HL-60 (cell line): ENCODE measurements around the gene FBH1.

Experiments
- DNase-seq, 2 experiments: peaks; one replicate each; pipeline ENCODE4 v3.0.0-alpha.2; 2010 to 2020; ENCODE audit warnings: low read depth in 1 of 2, low spot score in 1 of 2
- H3K27ac ChIP-seq: fragments of 250-450 bp; sonication (Bioruptor Pico); replicated peaks from 2 replicates; pipeline ENCODE4 v1.5.1; 2020; ENCODE audit warnings: mild to moderate bottlenecking, moderate library complexity
- H3K27me3 ChIP-seq: fragments of 250-450 bp; sonication (Bioruptor Pico); 2 replicates; pipeline ENCODE4 v1.5.1; 2021; ENCODE audit warnings: mild to moderate bottlenecking, moderate library complexity; ENCODE audit not compliant: insufficient read depth, poor library complexity, severe bottlenecking
- H3K4me3 ChIP-seq: replicated peaks from 2 replicates; pipeline ENCODE4 v1.5.1; 2011; ENCODE audit warnings: mild to moderate bottlenecking, control low read depth, low read length; ENCODE audit not compliant: insufficient read depth
- GABPA ChIP-seq: IDR thresholded peaks from 2 replicates; pipeline ENCODE4 v1.6.1; 2012; ENCODE audit warnings: low read depth
- POLR2AphosphoS5 ChIP-seq: IDR thresholded peaks from 2 replicates; pipeline ENCODE4 v1.6.1; 2012; ENCODE audit warnings: low read depth
- REST ChIP-seq: IDR thresholded peaks from 2 replicates; pipeline ENCODE4 v1.6.1; 2012; ENCODE audit warnings: low read depth; ENCODE audit not compliant: insufficient replicate concordance
- SPI1 ChIP-seq: IDR thresholded peaks from 2 replicates; pipeline ENCODE4 v1.6.1; 2012; ENCODE audit warnings: low read depth, mild to moderate bottlenecking, borderline replicate concordance
- TF ChIP-seq, protein P1 (sequence below): IDR thresholded peaks from one replicate; pipeline ENCODE4 v1.5.1; 2011; ENCODE audit warnings: low read length, control low read depth, inconsistent platforms; ENCODE audit not compliant: insufficient read depth

Gene FBH1

DNA sequence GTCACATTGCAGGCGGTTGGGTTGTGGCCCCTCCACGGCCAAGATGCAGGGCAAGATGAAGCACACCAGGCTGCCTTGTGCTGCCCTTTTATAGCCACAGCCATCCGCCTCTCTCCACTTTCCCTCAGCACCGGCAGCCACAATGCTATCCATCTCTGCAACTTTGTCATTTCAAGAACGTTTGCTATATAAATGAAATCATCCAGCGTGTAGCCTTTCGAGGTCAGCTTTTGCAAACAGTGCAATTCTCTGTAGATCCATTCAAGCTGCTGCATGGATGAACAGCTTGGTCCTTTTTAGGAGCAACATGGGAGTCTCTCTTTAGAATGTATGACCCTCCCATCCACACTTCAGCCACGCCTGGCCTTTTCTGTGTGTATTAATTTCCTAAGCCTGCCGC, 93.7 kb downstream of the FBH1 start:
- Histone ChIP-seq H3K27me3 (no peaks in the 10 kb centered on the region), H3K27ac (no peak overlapping the region), H3K4me3 (no peak overlapping the region)
- TF ChIP-seq SPI1 = no peak
- TF ChIP-seq GABPA = no peak
- TF ChIP-seq REST = no peak
- no peak for TF ChIP-seq POLR2AphosphoS5
- TF ChIP-seq, protein P1, sequence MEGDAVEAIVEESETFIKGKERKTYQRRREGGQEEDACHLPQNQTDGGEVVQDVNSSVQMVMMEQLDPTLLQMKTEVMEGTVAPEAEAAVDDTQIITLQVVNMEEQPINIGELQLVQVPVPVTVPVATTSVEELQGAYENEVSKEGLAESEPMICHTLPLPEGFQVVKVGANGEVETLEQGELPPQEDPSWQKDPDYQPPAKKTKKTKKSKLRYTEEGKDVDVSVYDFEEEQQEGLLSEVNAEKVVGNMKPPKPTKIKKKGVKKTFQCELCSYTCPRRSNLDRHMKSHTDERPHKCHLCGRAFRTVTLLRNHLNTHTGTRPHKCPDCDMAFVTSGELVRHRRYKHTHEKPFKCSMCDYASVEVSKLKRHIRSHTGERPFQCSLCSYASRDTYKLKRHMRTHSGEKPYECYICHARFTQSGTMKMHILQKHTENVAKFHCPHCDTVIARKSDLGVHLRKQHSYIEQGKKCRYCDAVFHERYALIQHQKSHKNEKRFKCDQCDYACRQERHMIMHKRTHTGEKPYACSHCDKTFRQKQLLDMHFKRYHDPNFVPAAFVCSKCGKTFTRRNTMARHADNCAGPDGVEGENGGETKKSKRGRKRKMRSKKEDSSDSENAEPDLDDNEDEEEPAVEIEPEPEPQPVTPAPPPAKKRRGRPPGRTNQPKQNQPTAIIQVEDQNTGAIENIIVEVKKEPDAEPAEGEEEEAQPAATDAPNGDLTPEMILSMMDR = no peak
- DNase-seq = no peak

- no peak overlapping the region for H3K4me3 ChIP-seq
- no peak for DNase-seq
- no peak overlapping the region for H3K27ac ChIP-seq
- TF ChIP-seq, protein P1 = no peak
- no peak for TF ChIP-seq GABPA
- no peak for TF ChIP-seq SPI1
- no peak for TF ChIP-seq REST
- TF ChIP-seq POLR2AphosphoS5 = no peak
- no peaks in the 10 kb centered on the region for H3K27me3 ChIP-seq
Measured at GRCh38 chr10:5985029-5985428, 95.0 kb downstream of the FBH1 start.
